Measurements from ENCODE around the gene SEMA3A.

- TF ChIP-seq EP300 (IDR thresholded peaks at IDR 0.05) (no peak), CTCF (IDR thresholded peaks at IDR 0.05) (no peak), POLR2A (IDR thresholded peaks at IDR 0.05; ENCODE audit: low read depth) (no peak)
These were observed 35.2 kb downstream of the SEMA3A start for GRCh38 chr7:84159435-84159834.
